GM13977 (cell line): ENCODE measurements around the gene TMEM232.
"Not testable (repeated sequence)": the region's sequence is repeated elsewhere in the genome, so short reads cannot be mapped to it uniquely, and the experiment has no call there.

Source experiments
- DNase-seq: peaks from one replicate; pipeline ENCODE4 v3.0.0; 2012; ENCODE audit warnings: low spot score
- in situ Hi-C: fragments of 300-500 bp; cut with MboI; formaldehyde crosslinking; loops from one replicate; pipeline ENCODE4 v1.12.0; 2022; ENCODE audit warnings: low sequenced_read_pairs, low pct_unique_long_range_greater_than_20kb, mixed read lengths, inconsistent platforms; ENCODE audit not compliant: unreplicated experiment
- TF ChIP-seq, protein P1 (sequence below): IDR thresholded peaks from 2 replicates; pipeline ENCODE4 v1.5.1; 2012; ENCODE audit warnings: mild to moderate bottlenecking, control low read depth; ENCODE audit not compliant: insufficient read depth; ENCODE audit errors: extremely low read depth, missing control alignments

Gene TMEM232

DNA sequence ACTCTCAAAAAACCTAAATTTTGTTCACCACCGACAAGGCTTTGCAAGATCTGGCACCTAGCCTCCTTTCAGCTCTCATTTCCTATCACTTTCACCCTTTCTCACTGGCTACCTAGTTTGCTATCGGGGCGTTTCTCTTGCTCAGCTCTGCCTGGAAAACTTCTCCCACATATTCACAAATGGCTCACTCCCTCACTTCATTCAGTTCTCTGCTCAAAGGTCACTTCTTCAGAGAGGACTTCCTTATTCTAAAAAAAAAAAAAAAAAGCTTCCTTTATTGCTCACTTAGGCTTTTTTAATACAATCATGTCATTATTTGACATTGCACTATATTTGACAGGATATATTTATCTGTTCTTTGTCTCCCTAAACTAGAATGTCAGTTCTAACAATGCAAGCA, 10.3 kb upstream of the TMEM232 start:
- no peak for DNase-seq
- in situ Hi-C loops = loop anchor here (25.0 kb wide), 1 partner anchor 526 kb away; no protein-coding TSS in a partner anchor

DNA sequence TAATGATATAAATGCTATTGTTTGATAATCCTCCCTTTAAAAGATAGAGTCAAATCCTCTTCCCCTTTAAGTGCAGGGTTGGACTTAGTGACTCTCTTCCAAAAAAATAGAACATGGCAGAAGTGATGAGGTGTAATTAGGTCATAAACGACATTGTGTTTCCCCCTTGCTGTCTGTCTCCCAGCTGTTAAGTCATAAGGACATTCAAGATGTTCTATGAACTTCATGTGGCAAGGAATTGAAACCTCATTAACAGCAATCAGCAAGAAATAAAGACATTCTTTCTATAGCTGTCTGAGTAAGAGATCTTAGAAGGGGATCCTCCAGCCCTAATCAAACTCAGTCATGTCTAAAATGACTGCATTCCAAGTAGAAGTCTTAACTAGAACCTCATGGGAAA, 9.1 kb upstream of the TMEM232 start:
- DNase-seq = no peak
- in situ Hi-C loops = loop anchor here (25.0 kb wide), 1 partner anchor 527 kb away; no protein-coding TSS in a partner anchor

More for the DNA sequence above, 10.3 kb upstream of the TMEM232 start:
- TF ChIP-seq, protein P1, sequence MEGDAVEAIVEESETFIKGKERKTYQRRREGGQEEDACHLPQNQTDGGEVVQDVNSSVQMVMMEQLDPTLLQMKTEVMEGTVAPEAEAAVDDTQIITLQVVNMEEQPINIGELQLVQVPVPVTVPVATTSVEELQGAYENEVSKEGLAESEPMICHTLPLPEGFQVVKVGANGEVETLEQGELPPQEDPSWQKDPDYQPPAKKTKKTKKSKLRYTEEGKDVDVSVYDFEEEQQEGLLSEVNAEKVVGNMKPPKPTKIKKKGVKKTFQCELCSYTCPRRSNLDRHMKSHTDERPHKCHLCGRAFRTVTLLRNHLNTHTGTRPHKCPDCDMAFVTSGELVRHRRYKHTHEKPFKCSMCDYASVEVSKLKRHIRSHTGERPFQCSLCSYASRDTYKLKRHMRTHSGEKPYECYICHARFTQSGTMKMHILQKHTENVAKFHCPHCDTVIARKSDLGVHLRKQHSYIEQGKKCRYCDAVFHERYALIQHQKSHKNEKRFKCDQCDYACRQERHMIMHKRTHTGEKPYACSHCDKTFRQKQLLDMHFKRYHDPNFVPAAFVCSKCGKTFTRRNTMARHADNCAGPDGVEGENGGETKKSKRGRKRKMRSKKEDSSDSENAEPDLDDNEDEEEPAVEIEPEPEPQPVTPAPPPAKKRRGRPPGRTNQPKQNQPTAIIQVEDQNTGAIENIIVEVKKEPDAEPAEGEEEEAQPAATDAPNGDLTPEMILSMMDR = no peak

DNA sequence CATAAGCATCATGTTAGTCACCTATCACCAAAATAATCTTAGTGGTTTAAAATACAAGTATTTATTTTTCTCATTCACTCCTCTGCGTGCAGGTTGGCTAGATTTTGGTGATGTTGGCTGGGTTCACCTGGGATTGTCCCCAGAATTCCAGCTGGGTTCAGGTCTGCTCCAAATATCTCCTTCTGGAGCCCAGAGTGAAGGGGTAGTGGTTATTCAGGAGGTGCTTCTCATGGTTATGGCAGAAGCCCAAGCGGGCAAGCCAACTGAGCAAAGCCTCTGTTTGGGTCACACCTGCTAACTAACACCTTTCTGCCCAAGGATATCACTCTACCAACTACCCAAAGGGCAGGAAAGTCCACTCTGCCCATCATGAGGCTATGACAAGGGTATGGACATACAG, 7.6 kb upstream of the TMEM232 start:
- TF ChIP-seq, protein P1 = no peak
- in situ Hi-C loops = loop anchor here (25.0 kb wide), 1 partner anchor 528 kb away; no protein-coding TSS in a partner anchor
- no peak for DNase-seq

More for the DNA sequence above, 9.1 kb upstream of the TMEM232 start:
- TF ChIP-seq, protein P1 = no peak

DNA sequence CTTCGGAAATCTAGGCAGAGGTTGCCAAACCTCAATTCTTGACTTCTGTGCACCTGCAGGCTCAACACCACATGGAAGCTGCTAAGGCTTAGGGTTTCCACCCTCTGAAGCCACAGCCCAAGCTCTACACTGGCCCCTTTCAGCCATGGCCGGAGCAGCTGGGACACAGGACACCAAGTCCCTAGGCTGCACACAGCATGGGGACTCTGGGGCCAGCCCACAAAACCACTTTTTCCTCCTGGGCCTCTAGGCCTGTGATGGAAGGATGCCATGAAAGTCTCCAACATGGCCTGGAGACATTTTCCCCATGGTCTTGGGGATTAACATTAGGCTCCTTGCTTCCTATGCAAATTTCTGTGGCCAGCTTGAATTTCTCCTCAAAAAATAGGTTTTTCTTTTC, 5.0 kb upstream of the TMEM232 start:
- in situ Hi-C loops = loop anchor here (25.0 kb wide), 1 partner anchor 531 kb away; no protein-coding TSS in a partner anchor
- DNase-seq = not testable (repeated sequence)

DNA sequence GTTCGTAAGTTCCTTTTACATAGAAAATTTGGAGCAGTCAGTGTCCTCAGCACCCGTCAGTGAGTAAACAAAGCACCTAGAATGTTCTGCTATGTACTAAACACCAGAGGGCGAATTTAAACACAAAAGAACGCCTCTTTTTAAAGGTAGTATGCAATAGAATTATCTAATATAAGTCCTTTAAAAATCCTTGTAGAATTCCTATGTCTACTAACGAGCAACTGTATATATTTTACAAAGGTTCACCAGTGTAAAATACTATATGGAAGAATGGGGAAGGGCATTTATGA, 499 bp upstream of the TMEM232 start:
- TF ChIP-seq, protein P1 = no peak
- in situ Hi-C loops = loop anchor here (25.0 kb wide), 1 partner anchor 535 kb away; no protein-coding TSS in a partner anchor
- DNase-seq = no peak

DNA sequence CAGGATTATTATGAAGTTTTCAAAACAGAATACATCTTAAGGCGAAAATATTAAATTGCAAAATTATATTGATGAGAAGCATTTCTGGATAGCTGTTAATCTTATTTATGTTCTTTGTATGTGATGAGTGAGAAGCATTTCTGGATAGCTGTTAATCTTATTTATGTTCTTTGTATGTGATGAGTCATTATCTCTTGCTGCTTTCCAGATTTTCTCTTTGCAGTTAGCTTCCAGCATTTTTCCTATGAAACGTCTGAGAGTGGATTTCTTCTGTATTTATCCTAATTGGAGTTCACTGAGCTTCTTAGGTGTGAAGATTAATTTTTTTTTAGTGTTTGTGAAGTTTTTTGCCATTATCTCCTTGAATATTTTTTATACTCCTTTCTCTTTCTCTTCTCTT, 8.2 kb downstream of the TMEM232 start:
- in situ Hi-C loops = no loop called here
- TF ChIP-seq, protein P1 = no peak
- DNase-seq = no peak

DNA sequence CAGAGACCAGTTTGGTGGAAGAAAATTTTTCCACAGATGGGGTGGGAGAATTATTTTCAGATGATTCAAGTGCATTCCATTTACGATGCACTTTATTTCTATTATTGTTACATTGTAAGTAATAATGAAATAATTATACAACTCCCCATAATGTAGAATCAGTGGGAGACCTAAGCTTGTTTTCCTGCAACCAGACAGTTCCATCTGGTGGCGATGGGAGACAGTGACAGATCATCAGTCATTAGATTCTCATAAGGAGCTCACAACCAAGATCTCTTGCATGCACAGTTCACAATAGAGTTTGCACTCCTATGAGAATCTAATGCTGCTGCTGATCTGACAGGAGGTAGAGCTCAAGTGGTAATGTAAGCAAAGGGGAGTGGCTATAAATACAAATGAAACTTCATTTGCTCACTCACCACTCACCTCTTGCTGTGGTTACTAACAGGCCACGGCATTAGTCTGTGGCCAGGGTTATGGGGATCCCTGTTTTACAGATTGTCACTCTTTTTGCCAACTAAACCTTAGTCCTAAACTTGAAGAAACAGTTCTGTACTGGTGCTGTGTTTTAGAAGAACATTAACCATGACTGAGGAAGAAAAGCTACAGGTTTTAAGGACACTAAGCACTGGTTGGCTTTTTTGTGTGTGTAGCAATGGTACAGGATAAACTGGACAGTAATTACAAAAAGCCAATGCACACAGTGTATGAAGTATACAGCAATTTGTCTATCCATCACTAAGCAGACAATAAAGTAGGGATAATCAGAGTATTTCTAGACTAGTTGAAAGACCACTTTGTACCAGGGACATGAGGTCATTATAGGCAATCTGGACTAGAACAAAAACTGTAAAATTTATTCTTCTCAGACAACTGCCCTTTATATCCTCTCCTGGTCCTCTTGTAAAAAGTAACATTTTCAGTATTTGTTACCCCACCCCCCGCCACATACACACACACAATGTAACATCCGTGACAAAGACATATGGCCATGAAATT, 9.9 kb downstream of the TMEM232 start:
- DNase-seq = no peak
- in situ Hi-C loops = no loop called here
- TF ChIP-seq, protein P1 = peak; percentile 26
